BLaER1 (cell line): ENCODE results near the gene RNF19B.

Experiments used
- H3K27ac ChIP-seq: shearing (Covaris generic); formaldehyde crosslinking; 2 replicates; pipeline ENCODE4 v1.8.1; 2022
- H3K27me3 ChIP-seq: shearing (Covaris generic); formaldehyde crosslinking; 2 replicates; pipeline ENCODE4 v1.8.1; 2022
- H3K36me3 ChIP-seq: shearing (Covaris generic); formaldehyde crosslinking; 2 replicates; pipeline ENCODE4 v1.8.1; 2022
- H3K4me1 ChIP-seq: shearing (Covaris generic); formaldehyde crosslinking; 2 replicates; pipeline ENCODE4 v1.8.1; 2022
- H3K4me2 ChIP-seq: shearing (Covaris generic); formaldehyde crosslinking; 2 replicates; pipeline ENCODE4 v1.8.1; 2022
- H3K4me3 ChIP-seq: shearing (Covaris generic); formaldehyde crosslinking; 2 replicates; pipeline ENCODE4 v1.8.1; 2022
- H3K9ac ChIP-seq: shearing (Covaris generic); formaldehyde crosslinking; 2 replicates; pipeline ENCODE4 v1.8.1; 2022
- H3K9me3 ChIP-seq: shearing (Covaris generic); formaldehyde crosslinking; 2 replicates; pipeline ENCODE4 v1.8.1; 2022
- H4K20me1 ChIP-seq: shearing (Covaris generic); formaldehyde crosslinking; 2 replicates; pipeline ENCODE4 v1.8.1; 2022
- Cebpa-rat ChIP-seq: shearing (Covaris generic); IDR thresholded peaks from 2 replicates; pipeline ENCODE4 v1.8.1; 2022

The RNF19B gene

DNA sequence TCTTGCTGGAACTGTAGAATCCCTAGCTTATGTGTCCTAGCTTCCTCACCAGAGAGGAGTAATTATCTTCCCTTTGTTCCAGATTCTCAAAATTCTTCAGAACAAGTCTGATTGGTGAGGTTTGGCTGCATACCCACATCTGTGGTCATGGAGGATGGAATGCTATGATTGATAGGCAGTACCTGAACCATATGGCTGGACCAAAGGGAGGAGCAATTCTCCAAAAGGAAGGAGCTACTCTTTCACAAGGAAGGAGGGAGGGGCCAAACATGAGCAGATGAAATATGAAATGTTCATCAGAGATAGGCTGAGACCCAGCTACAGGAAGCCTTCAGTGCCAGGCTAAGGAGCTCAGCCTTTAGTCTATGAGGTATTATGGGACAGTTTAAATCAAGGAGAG, 5.0 kb upstream of the RNF19B start:
- no peaks in the 10 kb centered on the region for H4K20me1 ChIP-seq
- no peak for TF ChIP-seq Cebpa-rat

DNA sequence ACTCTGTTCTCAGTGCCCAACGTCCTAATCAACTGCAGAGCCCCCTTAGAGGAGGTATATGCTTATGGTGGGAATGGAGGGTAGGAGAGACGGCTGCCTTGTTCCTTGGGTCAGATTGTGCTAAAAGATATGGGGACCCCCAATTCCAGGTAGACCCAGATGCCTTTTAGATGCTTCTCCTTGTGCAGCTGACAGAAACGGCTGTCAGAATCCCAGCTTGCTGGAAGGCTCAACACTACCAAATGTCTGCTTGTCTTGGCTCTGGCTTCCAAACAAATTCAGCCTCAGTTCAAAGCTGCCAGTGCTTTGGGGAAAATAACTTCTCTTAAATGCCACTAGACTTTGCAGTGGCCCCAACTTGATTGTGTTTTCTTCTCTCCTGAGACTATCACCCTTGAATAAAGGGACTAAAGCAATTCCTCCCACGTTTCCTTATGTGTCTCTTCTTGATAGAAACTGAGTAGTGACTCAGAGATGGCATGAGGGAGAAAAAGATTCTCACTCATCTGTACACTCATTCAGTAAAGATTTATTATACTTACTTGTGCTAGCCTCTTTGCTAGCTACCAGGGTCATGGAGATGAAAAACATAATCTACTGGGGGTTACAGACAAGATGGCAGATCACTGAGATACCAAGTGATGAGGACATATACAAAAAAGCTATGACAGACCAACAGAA, 3.4 kb upstream of the RNF19B start:
- H3K9ac ChIP-seq: no peak overlapping the region
- no peak overlapping the region for H3K4me2 ChIP-seq
- H3K36me3 ChIP-seq: no peaks in the 10 kb centered on the region
- H3K9me3 ChIP-seq: peaks cover 11% of the 10 kb centered on the region
- peaks cover 26% of the 10 kb centered on the region for H3K27me3 ChIP-seq
- H4K20me1 ChIP-seq: peaks cover 11% of the 10 kb centered on the region
- no peak overlapping the region for H3K4me3 ChIP-seq
- no peak overlapping the region for H3K27ac ChIP-seq
- TF ChIP-seq Cebpa-rat: no peak
- peaks cover 5% of the 10 kb centered on the region for H3K4me1 ChIP-seq

More for the DNA sequence above, 5.0 kb upstream of the RNF19B start:
- no peak overlapping the region for H3K4me3 ChIP-seq
- H3K27me3 ChIP-seq: peaks cover 34% of the 10 kb centered on the region
- H3K4me2 ChIP-seq: no peak overlapping the region
- peaks cover 13% of the 10 kb centered on the region for H3K9me3 ChIP-seq
- H3K4me1 ChIP-seq: no peaks in the 10 kb centered on the region
- H3K9ac ChIP-seq: no peak overlapping the region
- H3K36me3 ChIP-seq: no peaks in the 10 kb centered on the region
- H3K27ac ChIP-seq: no peak overlapping the region

DNA sequence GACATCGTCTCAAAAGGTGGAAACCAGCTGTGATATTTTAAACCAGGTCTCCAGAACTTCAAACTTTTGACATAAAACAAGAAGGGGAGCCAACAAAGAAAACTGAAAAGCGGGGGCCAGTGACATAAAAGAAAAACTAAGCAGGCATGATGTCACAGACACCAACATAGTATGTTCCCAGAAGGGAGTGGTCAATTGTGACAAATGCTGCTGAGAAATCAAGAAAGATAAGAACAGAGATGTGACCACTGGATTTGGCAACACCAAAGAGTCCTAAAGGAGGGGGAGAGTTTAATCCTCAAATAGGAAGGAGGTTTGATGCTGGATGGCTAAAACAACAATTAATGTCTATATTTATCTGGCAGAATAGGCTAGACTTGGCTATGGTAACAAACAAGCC, 2.3 kb upstream of the RNF19B start:
- H3K9ac ChIP-seq: no peak overlapping the region
- peaks cover 15% of the 10 kb centered on the region for H3K27me3 ChIP-seq
- H3K27ac ChIP-seq: no peak overlapping the region
- no peak for TF ChIP-seq Cebpa-rat
- H3K9me3 ChIP-seq: peaks cover 5% of the 10 kb centered on the region; the same call in 1 of the 2 replicates
- H3K4me3 ChIP-seq: no peak overlapping the region
- no peak overlapping the region for H3K4me2 ChIP-seq
- peaks cover 19% of the 10 kb centered on the region for H4K20me1 ChIP-seq
- H3K36me3 ChIP-seq: no peaks in the 10 kb centered on the region
- H3K4me1 ChIP-seq: peaks cover 16% of the 10 kb centered on the region

DNA sequence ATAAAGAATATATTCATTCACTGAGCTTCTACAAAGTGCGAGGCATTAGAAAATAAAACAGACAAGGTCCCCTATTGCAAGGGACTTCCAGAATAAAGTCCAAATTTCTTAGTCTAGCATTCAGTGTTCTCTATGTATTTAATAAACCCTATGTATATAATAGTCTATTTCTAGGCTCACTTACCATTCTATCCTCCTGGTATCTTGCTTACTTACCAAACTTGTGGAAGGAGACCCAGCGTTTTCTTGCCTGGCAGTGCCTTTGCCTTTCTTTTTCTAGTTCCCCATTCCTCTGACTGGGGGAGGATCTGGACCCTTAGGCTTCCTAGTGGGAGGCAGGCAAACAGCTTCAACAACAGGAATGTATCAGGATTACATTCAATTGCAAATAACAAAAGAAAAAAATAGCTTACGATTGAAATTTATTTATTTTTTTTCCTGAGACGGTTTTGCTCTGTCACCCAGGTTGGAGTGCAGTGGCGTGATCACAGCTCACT, 690 bp upstream of the RNF19B start:
- H3K4me3 ChIP-seq: peak overlapping the region; percentile 93

DNA sequence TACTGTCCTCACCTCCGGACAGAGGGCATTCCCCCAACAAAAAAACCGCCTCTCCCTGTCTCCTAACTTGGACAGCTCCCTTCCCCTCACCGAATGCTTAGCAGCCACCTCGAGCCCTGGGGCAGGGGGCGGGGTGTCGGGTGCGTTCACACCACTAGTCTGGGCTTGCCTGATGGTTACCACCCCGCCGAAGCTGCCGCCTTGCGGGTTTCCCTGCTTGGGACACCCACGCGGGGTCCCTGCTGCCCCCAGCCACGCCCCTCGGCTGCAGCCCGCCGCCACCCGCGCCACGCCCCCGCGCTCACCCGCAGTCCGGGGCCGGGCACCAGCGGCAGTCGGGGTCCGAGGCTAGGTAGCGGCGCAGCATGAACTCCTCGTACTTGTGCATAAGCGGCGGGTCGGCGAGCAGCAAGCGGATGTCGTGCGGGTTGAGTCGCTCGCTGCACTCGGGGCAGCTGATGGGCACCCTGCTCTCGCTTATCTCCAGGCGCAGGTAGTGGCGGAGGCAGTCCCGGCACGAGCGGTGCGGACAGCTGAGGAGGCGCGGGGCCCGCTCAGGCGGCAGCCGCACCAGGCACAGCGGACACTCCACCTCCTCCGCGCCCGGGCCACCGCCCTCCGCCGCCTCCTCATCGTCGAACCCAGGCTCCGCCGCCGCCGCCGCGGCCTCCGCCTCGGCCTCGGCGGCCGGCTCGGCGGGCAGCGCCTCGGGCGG, 706 bp downstream of the RNF19B start:
- H3K36me3 ChIP-seq: no peaks in the 10 kb centered on the region
- peak overlapping the region; percentile 82 for H3K27ac ChIP-seq
- peaks cover 45% of the 10 kb centered on the region for H3K4me1 ChIP-seq
- H3K27me3 ChIP-seq: no peaks in the 10 kb centered on the region
- H3K9me3 ChIP-seq: no peaks in the 10 kb centered on the region
- H4K20me1 ChIP-seq: peaks cover 28% of the 10 kb centered on the region
- no peak for TF ChIP-seq Cebpa-rat
- H3K4me3 ChIP-seq: peak overlapping the region; percentile 93
- peak overlapping the region; percentile 85 for H3K9ac ChIP-seq
- H3K4me2 ChIP-seq: peak overlapping the region; percentile 98

More for the DNA sequence above, 690 bp upstream of the RNF19B start:
- peak overlapping the region; percentile 82 for H3K27ac ChIP-seq
- H3K4me1 ChIP-seq: peaks cover 31% of the 10 kb centered on the region
- no peaks in the 10 kb centered on the region for H3K36me3 ChIP-seq
- peaks cover 23% of the 10 kb centered on the region for H4K20me1 ChIP-seq
- peak overlapping the region; percentile 98 for H3K4me2 ChIP-seq
- no peak for TF ChIP-seq Cebpa-rat
- no peak overlapping the region for H3K9ac ChIP-seq
- no peaks in the 10 kb centered on the region for H3K9me3 ChIP-seq
- no peaks in the 10 kb centered on the region for H3K27me3 ChIP-seq

DNA sequence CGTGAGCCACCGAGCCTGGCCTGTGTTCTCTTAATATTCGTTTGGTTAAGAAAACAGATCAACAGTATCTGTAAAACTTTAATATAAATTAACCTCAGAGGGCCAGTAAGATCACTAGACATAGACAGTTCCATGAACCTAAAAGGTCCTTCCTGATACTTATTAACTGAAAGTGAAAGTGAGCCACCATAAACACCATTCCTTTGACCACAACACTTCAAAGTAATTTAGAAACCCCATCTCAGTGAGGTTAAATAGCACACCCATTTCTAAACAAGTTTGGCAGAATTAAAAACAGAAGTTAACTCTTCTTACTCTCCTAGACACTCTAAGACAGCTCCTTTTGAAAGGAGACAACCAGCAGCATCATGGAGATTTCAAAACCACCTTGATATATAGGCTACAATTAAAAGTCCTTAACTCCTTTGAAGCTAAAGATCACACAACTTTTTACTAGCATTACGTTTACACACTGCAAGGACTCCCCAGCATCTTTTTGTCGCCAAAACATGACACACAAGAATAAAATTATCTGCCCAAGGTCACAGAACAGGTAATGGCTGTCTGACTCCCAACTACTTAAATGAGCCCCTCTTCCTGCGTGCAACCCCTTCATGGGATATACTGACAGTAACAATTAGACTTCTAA, 2.2 kb downstream of the RNF19B start:
- no peak for TF ChIP-seq Cebpa-rat
- Histone ChIP-seq H3K36me3 (no peaks in the 10 kb centered on the region), H3K27ac (peak overlapping the region; percentile 82), H3K4me3 (peak overlapping the region; percentile 93), H3K27me3 (no peaks in the 10 kb centered on the region), H3K4me1 (peaks cover 60% of the 10 kb centered on the region), H3K4me2 (peak overlapping the region; percentile 98), H3K9ac (peak overlapping the region; percentile 85), H3K9me3 (no peaks in the 10 kb centered on the region), H4K20me1 (peaks cover 28% of the 10 kb centered on the region)

DNA sequence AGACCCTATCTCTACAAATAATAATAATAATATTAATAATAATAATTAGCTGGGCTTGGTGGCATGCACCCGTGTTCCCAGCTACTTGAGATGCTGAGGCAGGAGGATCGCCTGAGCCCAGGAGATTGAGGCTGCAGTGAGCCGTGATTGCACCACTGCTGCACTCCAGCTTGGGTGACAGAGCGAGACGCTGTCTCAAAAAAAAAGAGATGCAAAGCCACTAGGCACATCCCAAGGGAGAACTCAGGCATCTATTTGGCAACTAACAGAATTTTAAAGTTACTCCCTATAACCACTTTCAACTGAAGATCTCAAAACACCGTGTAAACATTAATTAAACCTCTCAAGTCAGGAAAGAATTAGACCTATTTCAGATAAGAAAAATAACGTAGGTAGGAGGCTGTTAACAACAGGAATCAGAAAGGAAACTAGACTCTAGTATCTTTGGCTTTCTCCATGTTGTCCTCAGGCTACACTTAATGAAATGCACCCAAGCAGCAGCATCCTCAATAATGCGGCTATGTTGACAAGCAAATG, 3.7 kb downstream of the RNF19B start:
- TF ChIP-seq Cebpa-rat: peak; percentile 97
- Histone ChIP-seq H3K36me3 (no peaks in the 10 kb centered on the region), H3K27ac (peak overlapping the region; percentile 82), H4K20me1 (peaks cover 36% of the 10 kb centered on the region), H3K4me1 (peaks cover 75% of the 10 kb centered on the region), H3K9me3 (no peaks in the 10 kb centered on the region), H3K27me3 (no peaks in the 10 kb centered on the region), H3K4me3 (peak overlapping the region; percentile 93), H3K4me2 (peak overlapping the region; percentile 98), H3K9ac (peak overlapping the region; percentile 42; the same call in 1 of the 2 replicates)

DNA sequence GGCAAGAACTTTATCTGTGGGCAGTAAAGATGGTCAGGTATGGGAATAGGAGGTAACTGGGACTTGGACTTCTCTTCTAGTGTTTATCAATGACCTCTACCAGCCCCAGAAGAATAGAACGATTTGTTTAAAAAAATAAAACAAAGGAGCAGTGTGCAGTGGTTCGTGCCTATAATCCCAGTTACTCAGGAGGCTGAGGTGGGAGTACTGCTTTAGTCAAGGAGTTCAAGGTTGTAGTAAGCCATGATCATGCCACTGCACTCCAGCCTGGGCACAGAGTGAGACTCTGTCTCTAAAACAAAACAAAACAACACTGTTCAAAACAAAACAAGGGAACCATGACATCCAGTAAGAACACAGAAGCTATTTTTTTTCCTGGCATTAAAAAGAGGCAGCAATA, 4.3 kb downstream of the RNF19B start:
- Histone ChIP-seq H4K20me1 (peaks cover 37% of the 10 kb centered on the region), H3K4me2 (peak overlapping the region; percentile 98), H3K4me3 (no peak overlapping the region), H3K9me3 (no peaks in the 10 kb centered on the region), H3K36me3 (no peaks in the 10 kb centered on the region), H3K4me1 (peaks cover 80% of the 10 kb centered on the region), H3K27ac (peak overlapping the region; percentile 62), H3K27me3 (no peaks in the 10 kb centered on the region), H3K9ac (no peak overlapping the region)
- TF ChIP-seq Cebpa-rat: no peak

DNA sequence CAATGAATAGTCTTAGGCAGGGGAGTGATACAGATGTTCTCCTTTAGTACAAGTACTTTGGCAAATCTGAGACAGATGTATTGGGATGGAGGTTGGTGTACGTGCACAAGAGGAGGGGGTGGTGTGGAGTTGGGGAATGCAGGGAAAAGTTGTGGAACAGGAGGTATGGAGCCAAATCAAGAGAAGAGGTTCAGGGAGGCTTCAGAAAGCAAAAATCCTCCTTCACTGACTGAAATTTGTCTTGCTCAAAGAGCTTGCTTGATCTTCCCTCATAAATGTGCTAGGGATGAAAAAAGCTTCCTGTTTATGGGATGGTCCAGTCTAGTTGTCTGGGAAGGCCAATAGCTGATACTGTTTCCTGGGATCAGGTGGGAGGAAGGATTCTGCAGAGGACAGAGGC, 5.8 kb downstream of the RNF19B start:
- Histone ChIP-seq H3K4me3 (no peak overlapping the region), H3K9me3 (no peaks in the 10 kb centered on the region), H3K4me2 (peak overlapping the region; percentile 98), H3K4me1 (peaks cover 81% of the 10 kb centered on the region), H3K27ac (peak overlapping the region; percentile 14; the same call in 1 of the 2 replicates), H4K20me1 (peaks cover 36% of the 10 kb centered on the region), H3K27me3 (no peaks in the 10 kb centered on the region), H3K9ac (no peak overlapping the region), H3K36me3 (no peaks in the 10 kb centered on the region)
- no peak for TF ChIP-seq Cebpa-rat

DNA sequence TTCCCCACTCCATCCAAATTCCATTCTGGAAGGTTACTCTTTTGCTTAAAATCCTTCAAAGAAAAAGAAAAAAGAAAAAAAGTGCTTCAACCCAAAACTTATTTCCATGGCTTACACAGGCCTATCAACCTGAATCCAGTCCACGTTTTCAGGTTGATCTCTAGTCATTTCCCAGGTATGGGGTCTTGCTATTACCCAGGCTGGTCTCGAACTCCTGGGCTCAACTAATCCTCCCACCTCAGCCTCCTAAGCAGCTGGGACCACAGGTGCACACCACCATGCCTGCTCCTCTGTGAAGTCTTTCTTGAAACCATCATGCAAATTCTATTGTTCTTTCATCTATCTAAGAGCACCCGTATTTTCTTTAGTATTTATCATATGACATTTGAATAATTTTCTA, 7.6 kb downstream of the RNF19B start:
- no peak for TF ChIP-seq Cebpa-rat

More for the DNA sequence above, 7.6 kb downstream of the RNF19B start:
- H3K27ac ChIP-seq: no peak overlapping the region
- peaks cover 31% of the 10 kb centered on the region for H4K20me1 ChIP-seq
- H3K4me1 ChIP-seq: peaks cover 66% of the 10 kb centered on the region
- no peaks in the 10 kb centered on the region for H3K9me3 ChIP-seq
- no peak overlapping the region for H3K9ac ChIP-seq
- H3K4me2 ChIP-seq: peak overlapping the region; percentile 98
- H3K4me3 ChIP-seq: no peak overlapping the region
- H3K36me3 ChIP-seq: 0 out of 2 replicates have a peak, but pooled peaks cover 8% of the 10 kb centered on the region
- no peaks in the 10 kb centered on the region for H3K27me3 ChIP-seq
